Gastroesophageal sphincter (tissue), 3 donors: ENCODE results near the gene CA11.

Experiments
- POLR2A ChIP-seq, 2 donors: fragments of 450-650 bp; IDR thresholded peaks; one replicate each; pipeline ENCODE4 v1.6.1; 2017; ENCODE audit warnings: antibody characterized with exemption in 2 of 2, mild to moderate bottlenecking in 2 of 2, moderate library complexity in 1 of 2
- TF ChIP-seq, protein P1 (sequence below), 4 experiments: fragments of 200-600 bp in 2 of 4; fragments of 450-650 bp in 2 of 4; sonication (generic) in 1 of 4; IDR thresholded peaks; one replicate each; pipeline ENCODE4 v1.5.1; 2017 to 2019; ENCODE audit warnings: antibody characterized with exemption in 4 of 4, mild to moderate bottlenecking in 2 of 4, moderate library complexity in 2 of 4

DNA sequence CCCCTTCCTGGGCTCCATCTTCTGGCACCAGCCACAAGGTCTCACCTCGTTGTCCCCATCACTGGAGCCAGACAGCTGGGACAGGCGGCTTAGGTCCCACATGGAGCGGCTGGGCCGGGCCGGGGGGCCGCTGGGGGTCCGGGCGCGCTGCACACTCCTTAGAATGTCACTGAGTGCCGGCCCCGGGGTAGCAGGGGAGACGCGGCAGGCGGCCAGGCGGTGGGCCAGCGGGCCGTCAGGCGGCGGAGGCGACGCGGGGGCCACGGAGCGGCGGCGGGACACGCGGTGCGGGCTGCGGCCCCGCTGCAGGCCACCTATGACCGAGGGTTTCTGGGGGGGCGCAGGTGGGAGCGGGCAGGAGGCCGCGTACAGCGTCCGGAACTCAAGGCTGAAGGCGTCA lies 42.5 kb downstream of the CA11 start:
- TF ChIP-seq, protein P1, sequence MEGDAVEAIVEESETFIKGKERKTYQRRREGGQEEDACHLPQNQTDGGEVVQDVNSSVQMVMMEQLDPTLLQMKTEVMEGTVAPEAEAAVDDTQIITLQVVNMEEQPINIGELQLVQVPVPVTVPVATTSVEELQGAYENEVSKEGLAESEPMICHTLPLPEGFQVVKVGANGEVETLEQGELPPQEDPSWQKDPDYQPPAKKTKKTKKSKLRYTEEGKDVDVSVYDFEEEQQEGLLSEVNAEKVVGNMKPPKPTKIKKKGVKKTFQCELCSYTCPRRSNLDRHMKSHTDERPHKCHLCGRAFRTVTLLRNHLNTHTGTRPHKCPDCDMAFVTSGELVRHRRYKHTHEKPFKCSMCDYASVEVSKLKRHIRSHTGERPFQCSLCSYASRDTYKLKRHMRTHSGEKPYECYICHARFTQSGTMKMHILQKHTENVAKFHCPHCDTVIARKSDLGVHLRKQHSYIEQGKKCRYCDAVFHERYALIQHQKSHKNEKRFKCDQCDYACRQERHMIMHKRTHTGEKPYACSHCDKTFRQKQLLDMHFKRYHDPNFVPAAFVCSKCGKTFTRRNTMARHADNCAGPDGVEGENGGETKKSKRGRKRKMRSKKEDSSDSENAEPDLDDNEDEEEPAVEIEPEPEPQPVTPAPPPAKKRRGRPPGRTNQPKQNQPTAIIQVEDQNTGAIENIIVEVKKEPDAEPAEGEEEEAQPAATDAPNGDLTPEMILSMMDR (IDR thresholded peaks at IDR 0.05) = no peak
- no peak for TF ChIP-seq POLR2A (IDR thresholded peaks at IDR 0.05)
